ENCODE measurements around the gene PLEK. TPM values are rescaled to one million over a fixed set of nuclear protein-coding genes. Genes with fewer than 3 reads are reported as not detected.

The PLEK gene
- total and polyA plus RNA-seq, 10 of the 15 experiments (the other 5 are each of a cell fraction or from before 2014, with no cell fraction given): 229 to 804 (median 362) TPM

- TF ChIP-seq ZBTB33 (IDR thresholded peaks at IDR 0.05): no peak
- no peak for TF ChIP-seq ZNF217 (IDR thresholded peaks at IDR 0.05)
- TF ChIP-seq CBX5 (IDR thresholded peaks at IDR 0.05; ENCODE audit: low read depth): no peak
- TF ChIP-seq ZZZ3 (IDR thresholded peaks at IDR 0.05; ENCODE audit: control insufficient read depth, insufficient read length, low read depth): no peak
These were observed 50.4 kb downstream of the PLEK start (continued) for GRCh38 chr2:68415521-68415920.

- 97% methylated on average over 9 of the region's 9 CpGs for WGBS (ENCODE audit: insufficient coverage, insufficient replicate concordance, low lambda C conversion rate, missing lambda C conversion rate)
- CTCF ChIA-PET: interaction anchor here (0.9 to 9.7 kb wide), 5 partner anchors 11 to 48 kb away, joined by 3 to 87 read pairs (median 4); no protein-coding TSS in a partner anchor
- peaks cover 37% of the 10 kb centered on the region for H3K4me1 ChIP-seq (ENCODE audit: control insufficient read depth, insufficient read depth, low read length)
- no TSS peak for BruUV-seq (replicated peaks)
- no peaks in the 10 kb centered on the region for H3K36me3 ChIP-seq (ENCODE audit: control insufficient read depth in 2 of 2, insufficient read depth in 2 of 2, low read length in 1 of 2)
- intact Hi-C loops (cut with micrococcal nuclease; ENCODE audit: unreplicated experiment): no loop called here
- no peak for FAIRE-seq
- RAD21 ChIA-PET (ENCODE audit: unreplicated experiment): interaction anchor here (1.0 to 9.8 kb wide), 6 partner anchors 9 to 24 kb away, joined by 3 to 147 read pairs (median 6); no protein-coding TSS in a partner anchor
- no peak overlapping the region for H2AFZ ChIP-seq (ENCODE audit: control insufficient read depth, low read depth, low read length)
- peaks cover 2% of the 10 kb centered on the region; the same call in 1 of the 3 replicates for H3K9me3 ChIP-seq (replicated peaks; ENCODE audit: control insufficient read depth, insufficient read depth, low read length)
- no peaks in the 10 kb centered on the region; a peak in 1 of 4 replicates for H3K27me3 ChIP-seq (replicated peaks in 1 of 2; ENCODE audit: control insufficient read depth in 2 of 2, insufficient read depth in 2 of 2, low read length in 1 of 2)
- H3K4me3 ChIP-seq: no peak overlapping the region
- no peak overlapping the region for H3K4me2 ChIP-seq (ENCODE audit: control insufficient read depth, insufficient read depth)
- in situ Hi-C loops (cut with MboI): no loop called here
- no peak for DNase-seq (ENCODE audit: low read depth, low spot score)
- no peaks in the 10 kb centered on the region for H3K79me2 ChIP-seq (ENCODE audit: control insufficient read depth, insufficient read depth, low read length)
- no peak overlapping the region for H3K9ac ChIP-seq (ENCODE audit: control insufficient read depth, insufficient read depth, low read length)
- H3K27ac ChIP-seq (ENCODE audit: control insufficient read depth, insufficient read depth): no peak overlapping the region
- SMC1A ChIA-PET (ENCODE audit: uncharacterized antibody, unreplicated experiment): interaction anchor here (1.3 to 11.3 kb wide), 8 partner anchors 11 to 44 kb away, joined by 3 to 207 read pairs (median 13); no protein-coding TSS in a partner anchor
- TF ChIP-seq GATAD2B (conservative IDR thresholded peaks at IDR 0.05; ENCODE audit: low read depth): no peak
- TF ChIP-seq EZH2 (IDR thresholded peaks at IDR 0.05; ENCODE audit: borderline replicate concordance, control insufficient read depth, low read depth, low read length): no peak
- TF ChIP-seq SMAD1 (IDR thresholded peaks at IDR 0.05; ENCODE audit: low read depth, partially characterized antibody): no peak
- TF ChIP-seq CHD4 (IDR thresholded peaks at IDR 0.05): no peak
- no peak for TF ChIP-seq CREB1 (IDR thresholded peaks at IDR 0.05; ENCODE audit: low read depth)
- TF ChIP-seq KDM1A (IDR thresholded peaks at IDR 0.05; ENCODE audit: borderline replicate concordance): no peak
- TF ChIP-seq POLR2AphosphoS5 (IDR thresholded peaks at IDR 0.05; ENCODE audit: low read length): no peak
- TF ChIP-seq KAT2A (conservative IDR thresholded peaks at IDR 0.05; ENCODE audit: control insufficient read depth, low read depth, low read length): no peak
- H4K20me1 ChIP-seq (ENCODE audit: control insufficient read depth, insufficient read depth): no peaks in the 10 kb centered on the region
- ATAC-seq: no peak
- POLR2A ChIA-PET: interaction anchor here (1.1 to 10.7 kb wide), 5 partner anchors 9 to 48 kb away, joined by 3 to 70 read pairs (median 3); no protein-coding TSS in a partner anchor
These were observed 51.1 kb downstream of the PLEK start for GRCh38 chr2:68416081-68416675.

Measured in GM12878 (cell line).